Skeletal muscle satellite cell (primary cell): ENCODE results near the gene TDRD3.

Experiments
- H3K27me3 ChIP-seq: 2 replicates; pipeline ENCODE4 v1.7.0; 2013; ENCODE audit warnings: low read length; ENCODE audit not compliant: control insufficient read depth, insufficient read depth
- H3K36me3 ChIP-seq: 2 replicates; pipeline ENCODE4 v1.7.0; 2013; ENCODE audit warnings: mild to moderate bottlenecking, control low read depth, low read length; ENCODE audit not compliant: insufficient read depth
- H3K4me1 ChIP-seq: 2 replicates; pipeline ENCODE4 v1.7.0; 2013; ENCODE audit warnings: low read length; ENCODE audit not compliant: control insufficient read depth, insufficient read depth
- H3K4me2 ChIP-seq: 2 replicates; pipeline ENCODE4 v1.7.0; 2013; ENCODE audit warnings: mild to moderate bottlenecking, low read length
- H3K4me3 ChIP-seq: 2 replicates; pipeline ENCODE4 v1.7.0; 2013; ENCODE audit warnings: low read length
- H3K9ac ChIP-seq: 2 replicates; pipeline ENCODE4 v1.7.0; 2013; ENCODE audit warnings: mild to moderate bottlenecking, low read depth, low read length, moderate library complexity
- H3K9me3 ChIP-seq: replicated peaks from 2 replicates; pipeline ENCODE4 v1.7.0; 2013; ENCODE audit warnings: mild to moderate bottlenecking, control low read depth, low read length

The TDRD3 gene

GRCh38 chr13:60584976-60585375, 188.0 kb downstream of the TDRD3 start:
- H3K27me3 ChIP-seq, result no peaks in the 10 kb centered on the region
- H3K36me3 ChIP-seq, result no peaks in the 10 kb centered on the region
- H3K9ac ChIP-seq, result no peak overlapping the region
- H3K4me1 ChIP-seq, result peaks cover 26% of the 10 kb centered on the region
- no peaks in the 10 kb centered on the region for H3K9me3 ChIP-seq
- H3K4me3 ChIP-seq, result no peak overlapping the region
- no peak overlapping the region for H3K4me2 ChIP-seq

DNA sequence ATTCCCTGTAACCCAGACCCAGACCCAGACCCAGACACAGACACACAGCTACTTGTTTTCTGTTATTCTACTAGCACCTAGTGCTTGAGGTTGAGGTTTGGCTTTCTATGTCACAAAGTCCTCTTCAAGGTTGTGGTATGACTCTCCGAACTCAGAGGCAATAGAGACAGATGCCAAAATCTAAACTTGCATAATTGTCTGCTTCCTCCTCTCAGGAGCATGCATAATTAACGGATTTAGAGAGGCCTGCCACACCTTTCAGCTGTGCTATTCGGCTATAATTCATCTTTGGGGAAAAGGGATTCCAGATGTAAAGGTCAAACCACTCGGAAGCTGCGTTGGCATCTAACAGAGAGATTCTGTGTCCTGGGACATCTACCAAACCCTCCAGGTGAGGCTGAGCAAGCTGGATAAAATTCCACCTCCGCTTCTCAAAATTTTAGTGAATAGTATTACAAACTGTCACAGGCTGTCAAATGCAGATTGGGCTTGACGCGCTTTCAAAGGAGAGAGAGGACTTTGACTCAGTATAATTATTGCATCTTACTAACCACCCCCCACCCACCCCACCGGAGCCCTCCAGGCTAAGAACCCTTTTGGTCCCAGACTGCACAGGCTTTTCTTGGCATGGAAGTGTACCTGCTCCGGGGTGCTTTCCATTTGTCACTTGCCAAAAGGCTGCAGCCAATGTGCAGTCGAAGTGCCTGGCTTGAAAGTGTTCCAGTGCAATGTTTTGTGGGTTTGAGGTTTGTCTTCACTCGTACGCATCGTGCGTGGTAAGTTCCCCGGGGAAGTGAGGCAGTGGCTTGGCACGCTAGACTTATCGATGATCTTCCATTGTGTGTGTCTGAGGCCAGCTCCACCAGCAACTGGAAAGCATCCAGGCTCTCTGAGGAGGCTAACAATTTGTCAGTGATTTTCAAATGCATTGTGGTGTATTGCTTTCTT, 194.1 kb downstream of the TDRD3 start:
- Histone ChIP-seq H3K4me1 (peaks cover 8% of the 10 kb centered on the region), H3K27me3 (peaks cover under 1% of the 10 kb centered on the region), H3K9ac (no peak overlapping the region), H3K36me3 (no peaks in the 10 kb centered on the region), H3K4me2 (peak overlapping the region; percentile 20), H3K4me3 (peak overlapping the region; percentile 32), H3K9me3 (no peaks in the 10 kb centered on the region)

DNA sequence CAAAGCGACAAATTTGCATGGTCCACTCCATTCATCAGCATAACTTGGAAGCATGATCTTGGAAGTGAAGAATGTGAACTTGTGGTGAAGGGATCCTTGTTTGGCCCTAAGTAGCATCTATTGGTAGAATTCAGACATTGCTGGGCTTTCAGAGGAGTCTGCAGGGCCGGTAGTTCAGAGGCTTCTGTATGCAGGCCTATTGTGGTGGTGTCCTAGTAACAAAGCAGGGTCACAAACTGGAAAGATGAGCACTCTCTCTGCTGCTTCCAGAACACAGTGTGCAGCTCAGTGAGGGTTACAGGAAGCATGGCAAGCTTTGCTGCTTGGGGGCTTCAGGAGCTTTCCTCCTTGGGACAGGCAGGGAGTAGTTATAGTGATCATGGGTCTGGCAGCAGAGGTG, 206.0 kb downstream of the TDRD3 start:
- peaks cover 25% of the 10 kb centered on the region for H3K27me3 ChIP-seq
- no peak overlapping the region for H3K4me3 ChIP-seq
- no peak overlapping the region for H3K4me2 ChIP-seq
- no peaks in the 10 kb centered on the region for H3K4me1 ChIP-seq
- H3K9ac ChIP-seq, result no peak overlapping the region
- H3K36me3 ChIP-seq, result no peaks in the 10 kb centered on the region
- H3K9me3 ChIP-seq, result no peaks in the 10 kb centered on the region

DNA sequence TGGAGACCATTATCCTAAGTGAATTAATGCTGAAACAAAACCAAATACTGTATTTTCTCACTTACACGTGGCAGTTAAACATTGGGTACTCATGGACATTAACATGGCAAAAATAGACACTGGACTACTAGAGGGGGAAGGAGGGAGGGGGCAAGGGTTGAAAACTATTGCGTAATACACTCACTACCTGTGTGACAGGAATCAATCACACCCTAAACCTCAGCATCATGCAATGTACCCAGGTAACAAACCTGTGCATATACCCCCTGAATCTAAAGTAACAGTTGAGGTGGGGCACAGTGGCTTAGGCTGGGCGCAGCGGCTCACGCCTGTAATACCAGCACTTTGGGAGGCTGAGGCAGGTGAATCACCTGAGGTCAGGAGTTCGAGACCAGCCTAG, 207.0 kb downstream of the TDRD3 start:
- peaks cover 30% of the 10 kb centered on the region for H3K27me3 ChIP-seq
- H3K4me2 ChIP-seq, result no peak overlapping the region
- no peak overlapping the region for H3K4me3 ChIP-seq
- no peaks in the 10 kb centered on the region for H3K36me3 ChIP-seq
- H3K9me3 ChIP-seq, result no peaks in the 10 kb centered on the region
- H3K9ac ChIP-seq, result no peak overlapping the region
- no peaks in the 10 kb centered on the region for H3K4me1 ChIP-seq

GRCh38 chr13:60608954-60609353, 211.9 kb downstream of the TDRD3 start:
- Histone ChIP-seq H3K36me3 (no peaks in the 10 kb centered on the region), H3K4me1 (no peaks in the 10 kb centered on the region), H3K9me3 (no peaks in the 10 kb centered on the region), H3K27me3 (peaks cover 38% of the 10 kb centered on the region), H3K4me3 (no peak overlapping the region), H3K9ac (no peak overlapping the region), H3K4me2 (no peak overlapping the region)

DNA sequence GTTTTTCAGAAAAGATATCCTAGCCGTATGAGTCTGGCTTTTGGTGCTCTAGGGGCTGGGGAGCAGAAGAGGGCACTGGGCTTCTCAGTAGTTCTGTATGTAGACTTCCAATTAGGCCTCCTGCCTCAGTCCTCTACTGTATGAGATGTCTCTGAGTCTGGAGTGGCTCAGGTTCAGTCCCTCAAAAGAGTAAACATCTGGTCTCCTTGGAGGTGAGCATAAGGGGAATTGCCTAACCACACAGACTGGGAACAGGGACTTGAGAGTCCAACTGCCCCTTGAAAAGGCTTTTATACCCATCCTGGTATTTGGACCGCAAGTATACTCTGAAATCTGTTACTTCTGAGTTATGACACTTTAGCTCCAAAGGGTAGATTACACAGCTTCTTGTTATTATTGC, 214.5 kb downstream of the TDRD3 start:
- Histone ChIP-seq H3K4me2 (no peak overlapping the region), H3K4me3 (no peak overlapping the region), H3K27me3 (peaks cover 48% of the 10 kb centered on the region), H3K36me3 (no peaks in the 10 kb centered on the region), H3K9me3 (no peaks in the 10 kb centered on the region), H3K4me1 (no peaks in the 10 kb centered on the region), H3K9ac (no peak overlapping the region)

DNA sequence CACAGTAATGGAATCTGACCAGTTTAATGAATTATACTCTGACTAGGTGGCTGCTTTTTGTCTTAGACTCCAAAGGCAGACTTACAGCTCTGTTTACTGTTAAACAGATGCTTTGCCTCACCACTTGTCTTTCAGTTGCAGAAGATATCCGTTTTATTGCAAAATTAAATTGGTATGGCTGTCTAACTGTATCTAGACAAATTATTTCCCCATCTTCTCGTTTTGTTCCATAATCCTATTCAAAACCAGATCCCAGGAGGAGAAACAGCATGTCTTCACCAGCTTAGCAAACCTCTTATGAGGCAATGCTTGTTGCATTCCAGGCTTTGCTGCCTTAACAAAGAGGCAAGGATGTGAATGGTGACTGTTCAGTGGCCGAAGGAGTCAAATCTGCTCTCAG, 215.6 kb downstream of the TDRD3 start:
- H3K9me3 ChIP-seq, result no peaks in the 10 kb centered on the region
- no peaks in the 10 kb centered on the region for H3K36me3 ChIP-seq
- no peak overlapping the region for H3K9ac ChIP-seq
- H3K27me3 ChIP-seq, result peaks cover 44% of the 10 kb centered on the region
- no peak overlapping the region for H3K4me3 ChIP-seq
- H3K4me1 ChIP-seq, result no peaks in the 10 kb centered on the region
- no peak overlapping the region for H3K4me2 ChIP-seq

GRCh38 chr13:60613080-60613479, 216.1 kb downstream of the TDRD3 start:
- Histone ChIP-seq H3K9me3 (no peaks in the 10 kb centered on the region), H3K4me2 (no peak overlapping the region), H3K4me1 (no peaks in the 10 kb centered on the region), H3K27me3 (peaks cover 40% of the 10 kb centered on the region), H3K36me3 (no peaks in the 10 kb centered on the region), H3K4me3 (no peak overlapping the region), H3K9ac (no peak overlapping the region)

GRCh38 chr13:60617991-60618733, 221.1 kb downstream of the TDRD3 start:
- no peak overlapping the region for H3K4me2 ChIP-seq
- H3K4me1 ChIP-seq, result no peaks in the 10 kb centered on the region
- H3K36me3 ChIP-seq, result no peaks in the 10 kb centered on the region
- H3K9ac ChIP-seq, result no peak overlapping the region
- H3K27me3 ChIP-seq, result peaks cover 28% of the 10 kb centered on the region
- no peaks in the 10 kb centered on the region for H3K9me3 ChIP-seq
- H3K4me3 ChIP-seq, result no peak overlapping the region

GRCh38 chr13:60619461-60619860, 222.4 kb downstream of the TDRD3 start:
- Histone ChIP-seq H3K9ac (no peak overlapping the region), H3K4me1 (no peaks in the 10 kb centered on the region), H3K9me3 (no peaks in the 10 kb centered on the region), H3K4me3 (no peak overlapping the region), H3K36me3 (no peaks in the 10 kb centered on the region), H3K4me2 (no peak overlapping the region), H3K27me3 (peaks cover 16% of the 10 kb centered on the region)

DNA sequence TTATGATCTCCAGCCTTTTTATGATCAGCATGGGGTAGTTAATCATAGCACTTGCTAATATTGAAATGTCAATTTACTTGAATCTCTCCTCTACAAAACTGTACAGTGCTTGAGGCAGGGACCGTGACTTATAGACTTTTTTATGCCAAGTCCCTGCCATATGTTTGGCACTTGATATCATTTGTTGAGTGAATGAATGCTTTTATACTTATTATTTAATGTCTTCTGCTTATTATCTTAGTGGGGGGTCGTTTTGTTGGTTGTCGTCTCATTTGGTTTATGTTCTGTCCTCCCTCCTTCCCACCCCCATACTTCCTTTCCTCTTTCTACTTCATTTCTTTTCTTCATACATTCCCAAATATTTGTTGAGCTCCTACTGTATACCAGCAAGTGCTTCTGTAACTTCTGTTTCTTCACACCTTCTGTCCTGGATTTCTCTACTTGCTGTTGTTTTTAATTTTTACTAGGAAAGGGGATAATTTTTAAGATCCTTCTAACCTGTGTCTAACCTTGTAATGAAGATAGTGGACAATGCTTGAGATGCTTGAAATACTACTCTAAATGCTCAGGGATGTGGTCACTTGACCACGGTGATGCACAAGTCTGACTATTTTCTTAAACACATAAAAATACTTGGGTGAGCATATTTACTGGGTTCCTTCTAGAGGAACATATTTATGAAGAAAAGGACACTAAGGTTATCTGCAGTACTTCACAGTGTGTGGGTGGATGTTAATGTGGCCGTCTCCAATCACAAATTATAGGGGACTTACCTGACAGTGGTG, 223.8 kb downstream of the TDRD3 start:
- Histone ChIP-seq H3K4me1 (no peaks in the 10 kb centered on the region), H3K4me3 (no peak overlapping the region), H3K27me3 (peaks cover 17% of the 10 kb centered on the region), H3K36me3 (no peaks in the 10 kb centered on the region), H3K4me2 (no peak overlapping the region), H3K9ac (no peak overlapping the region), H3K9me3 (no peaks in the 10 kb centered on the region)
